GM21360 (cell line): ENCODE measurements around the gene ANXA11.

ENCODE experiments used
- ATAC-seq: cut with Tn5 transposase; IDR thresholded peaks from one replicate; pipeline ENCODE4 v1.9.1; 2021; ENCODE audit warnings: mild to moderate bottlenecking, moderate library complexity; ENCODE audit not compliant: unreplicated experiment

The ANXA11 gene

GRCh38 chr10:80188713-80189112 lies 16.6 kb downstream of the ANXA11 start:
- no peak for ATAC-seq

DNA sequence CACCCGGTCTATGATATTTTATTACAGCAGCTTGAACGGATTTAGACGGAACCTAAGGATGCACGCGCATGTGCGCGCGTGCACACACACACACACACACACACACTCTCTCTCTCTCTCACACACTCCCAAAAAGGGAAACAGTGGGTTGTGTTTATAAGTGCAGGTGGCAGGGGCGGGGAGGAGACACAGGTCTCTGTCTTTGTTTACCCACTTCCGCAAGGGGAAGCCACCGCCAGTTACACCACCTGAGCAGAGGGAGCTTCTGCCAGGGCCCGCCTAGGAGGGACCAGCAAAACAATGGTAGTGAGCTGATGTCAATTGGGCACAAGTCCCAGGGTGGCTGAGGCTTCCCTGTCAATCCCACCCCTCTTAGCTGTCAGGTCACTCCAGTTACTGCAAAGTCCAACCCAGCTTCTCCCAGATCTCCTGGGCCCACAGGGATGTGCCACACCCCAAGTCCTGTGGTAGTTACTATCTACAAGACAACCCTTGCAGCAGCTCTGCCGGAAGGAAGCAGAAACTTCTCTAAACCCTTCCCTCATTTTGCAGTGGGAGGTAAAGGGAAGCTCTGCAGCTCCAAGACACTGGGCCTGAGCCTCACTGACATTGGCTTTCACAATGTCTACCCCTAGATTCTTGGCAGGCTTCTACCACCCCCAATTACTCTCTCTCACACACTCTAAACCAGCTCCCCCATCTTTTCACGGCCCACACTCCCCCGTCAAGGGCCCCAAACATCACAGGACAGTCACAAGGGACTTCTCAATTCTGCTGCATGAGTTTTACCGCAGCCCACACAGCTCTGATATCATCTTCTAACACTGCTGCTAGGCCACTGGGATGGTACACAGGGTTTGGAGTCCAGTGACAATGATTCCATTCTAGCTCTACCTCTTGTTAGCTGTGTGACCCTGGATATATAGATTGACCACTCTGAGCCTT lies 17.6 kb downstream of the ANXA11 start:
- ATAC-seq, result peak; percentile 74

GRCh38 chr10:80187060-80187459 lies 18.3 kb downstream of the ANXA11 start:
- no peak for ATAC-seq

DNA sequence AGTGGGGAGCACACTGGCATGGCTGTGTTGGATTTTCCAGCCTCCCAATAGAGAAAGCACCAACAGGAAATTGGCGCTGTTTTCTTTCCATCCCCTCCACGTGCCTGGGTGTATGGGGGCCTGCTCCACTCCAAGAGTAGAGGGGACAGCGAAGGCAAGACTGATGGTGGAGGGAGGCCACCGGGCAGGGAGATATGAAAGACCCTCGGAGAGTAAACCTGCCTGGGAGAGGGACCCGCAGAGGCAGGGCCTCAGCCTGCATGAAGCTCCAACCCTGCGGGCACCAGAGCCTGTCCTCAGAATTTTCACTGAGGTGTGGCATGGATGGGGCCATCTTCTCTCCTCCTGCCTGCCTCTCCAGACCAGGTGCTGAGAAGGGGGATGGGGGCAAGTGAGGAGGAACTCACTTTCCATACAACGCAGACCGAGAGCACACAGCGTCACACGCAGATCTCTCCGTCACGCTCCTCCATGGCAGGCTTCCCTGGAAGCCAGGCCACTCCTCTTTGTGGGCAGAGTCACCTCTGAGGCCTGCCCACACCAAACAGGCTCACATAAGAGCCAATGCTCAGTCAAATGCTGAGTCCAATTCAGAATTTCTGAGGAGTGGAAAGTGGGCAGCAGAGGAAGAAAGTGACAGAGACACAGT lies 18.8 kb downstream of the ANXA11 start:
- no peak for ATAC-seq

DNA sequence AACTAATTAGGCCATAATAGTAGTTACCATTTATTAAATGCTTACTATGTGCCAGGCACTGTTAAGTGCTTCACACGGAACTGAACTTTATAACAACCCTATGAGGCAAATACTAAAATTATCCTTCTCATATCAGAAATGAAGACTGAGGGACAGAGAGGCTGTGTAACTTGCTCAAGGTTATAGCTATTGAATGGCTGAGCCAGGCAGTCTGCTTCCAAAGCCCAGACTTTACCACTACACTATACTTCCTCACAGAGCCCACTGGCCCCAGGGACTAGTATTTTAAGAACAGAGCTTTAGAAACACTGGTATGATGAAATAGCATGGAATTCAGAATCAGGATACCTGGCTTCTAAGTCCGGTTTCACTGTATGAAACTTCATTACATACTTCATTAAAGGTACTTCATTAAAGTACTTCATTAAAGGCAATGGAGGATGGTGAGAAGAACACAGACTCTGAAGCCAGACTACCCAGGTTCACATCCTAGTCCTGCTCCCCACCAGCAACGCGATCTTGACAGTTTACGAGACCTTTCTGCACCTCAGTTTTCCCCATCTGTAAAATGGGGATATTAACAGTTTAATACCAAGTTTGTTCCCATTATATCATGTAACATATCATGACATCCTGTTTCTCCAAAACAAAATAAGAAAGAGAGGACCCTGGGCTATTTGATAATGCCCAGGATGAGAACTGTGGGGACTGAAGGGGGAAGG lies 19.6 kb downstream of the ANXA11 start:
- no peak for ATAC-seq

DNA sequence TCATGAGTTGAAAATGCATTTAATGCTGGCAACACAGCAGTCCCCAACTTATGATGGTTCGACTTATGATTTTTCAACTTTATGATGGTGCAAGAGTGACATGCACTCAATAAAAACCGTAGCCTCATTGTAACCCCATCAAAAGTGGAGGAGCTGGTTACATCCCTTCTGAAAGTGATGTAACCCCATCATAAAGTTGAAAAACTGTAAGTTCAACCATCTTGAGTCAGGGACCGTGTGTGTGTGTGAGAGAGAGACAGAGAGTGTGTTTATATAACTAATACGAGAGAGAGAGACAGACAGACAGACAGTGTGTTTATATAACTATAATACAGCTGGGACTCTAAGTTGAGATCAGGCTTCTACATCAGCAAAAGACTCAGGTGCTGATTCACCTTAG lies 21.0 kb downstream of the ANXA11 start:
- ATAC-seq, result no peak

GRCh38 chr10:80183436-80183835 lies 21.9 kb downstream of the ANXA11 start:
- ATAC-seq, result no peak

GRCh38 chr10:80182986-80183385 lies 22.4 kb downstream of the ANXA11 start:
- no peak for ATAC-seq

DNA sequence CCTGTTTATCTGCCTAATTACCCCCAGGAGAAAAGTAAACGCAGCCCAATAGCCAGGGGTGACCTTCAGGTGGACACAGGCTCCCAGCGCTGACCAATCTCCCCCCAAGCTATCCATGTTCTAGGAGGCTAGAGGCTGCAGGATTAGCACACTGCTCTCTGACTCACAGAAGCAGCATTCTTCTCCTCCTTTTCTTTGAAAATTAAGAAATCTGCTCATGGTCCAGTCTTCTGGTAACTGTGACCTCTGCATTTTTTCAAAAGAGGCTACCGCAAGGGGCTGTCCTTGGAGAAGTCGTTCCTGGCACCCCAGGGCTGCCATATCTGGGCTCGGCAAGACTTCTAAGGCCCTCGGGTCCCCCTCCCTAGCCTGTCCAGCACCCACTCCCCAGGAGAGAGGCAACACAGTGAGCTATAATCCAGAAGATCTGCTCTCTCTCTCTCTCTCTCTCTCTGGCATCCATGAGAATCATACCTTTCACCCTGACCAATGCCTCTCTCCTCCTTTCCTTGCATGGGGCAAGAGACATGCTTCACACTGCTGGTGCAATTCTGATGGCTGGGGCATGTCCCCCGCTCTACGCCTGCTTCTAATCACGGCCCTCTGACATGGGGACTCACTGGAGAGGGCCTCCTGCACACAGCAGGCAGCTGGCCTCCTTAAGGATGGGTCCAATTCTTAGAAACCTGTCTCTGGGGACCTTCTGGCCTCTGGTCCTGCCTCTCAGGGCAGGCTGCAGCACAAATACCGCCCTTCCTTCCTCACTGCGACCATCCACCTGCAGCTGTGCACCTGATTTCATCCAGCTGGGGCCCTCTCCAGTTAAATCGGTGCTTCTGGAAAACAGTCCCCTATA lies 27.3 kb downstream of the ANXA11 start:
- ATAC-seq, result no peak

GRCh38 chr10:80176526-80176925 lies 28.8 kb downstream of the ANXA11 start:
- ATAC-seq, result no peak

DNA sequence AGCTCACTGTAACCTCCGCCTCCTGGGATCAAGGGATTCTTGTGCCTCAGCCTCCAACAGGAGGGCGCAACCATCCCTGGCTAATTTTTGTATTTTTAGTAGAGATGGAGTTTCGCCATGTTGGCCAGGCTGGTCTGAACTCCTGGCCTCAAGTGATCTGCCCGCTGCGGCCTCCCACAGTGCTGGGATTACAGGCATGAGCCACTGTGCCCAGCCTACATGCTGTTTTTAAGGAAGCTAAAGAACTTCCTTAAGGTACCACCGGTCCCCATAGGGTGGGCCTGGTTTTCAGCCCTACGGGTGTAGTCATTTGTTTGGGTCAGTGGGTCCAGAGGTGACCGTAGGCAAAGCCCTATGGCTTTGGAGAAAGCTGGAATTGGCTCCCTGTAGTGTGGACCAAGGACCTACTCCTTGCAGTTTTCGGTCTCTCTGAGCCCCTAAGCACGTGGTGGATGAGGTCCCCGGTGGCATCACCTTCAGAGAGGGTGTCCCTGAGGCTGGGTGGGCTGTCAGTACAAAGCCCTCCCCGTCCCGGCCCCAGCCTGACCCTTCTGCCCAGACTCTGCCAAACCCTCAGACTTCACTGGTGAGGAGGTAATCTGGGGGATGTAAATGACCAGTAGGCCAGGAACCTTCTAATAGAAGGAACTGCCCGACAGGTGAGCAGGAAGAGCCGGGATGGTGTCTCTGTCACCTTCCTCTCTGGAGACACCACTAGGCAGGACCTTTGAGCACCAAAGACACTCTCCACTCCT lies 30.5 kb downstream of the ANXA11 start:
- ATAC-seq, result no peak

DNA sequence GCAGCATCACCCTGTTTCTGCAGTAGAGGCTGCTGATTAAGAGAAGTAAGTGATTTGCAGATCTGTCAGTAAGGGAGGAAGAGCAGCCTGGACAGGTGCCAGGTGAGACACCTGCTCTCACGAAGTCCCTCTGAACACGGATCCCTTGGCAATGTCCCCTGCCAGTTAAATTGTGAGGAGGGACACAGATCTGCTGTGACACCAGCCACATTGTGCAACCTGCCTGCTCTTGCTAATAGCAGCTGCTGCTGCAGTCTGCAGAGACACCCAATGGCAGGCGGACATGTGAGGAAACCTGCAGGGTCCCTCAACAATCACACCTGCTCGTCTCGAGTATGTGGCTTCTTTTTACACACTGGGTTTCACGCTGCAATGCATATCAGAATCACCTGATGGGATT lies 31.9 kb downstream of the ANXA11 start:
- ATAC-seq, result no peak

DNA sequence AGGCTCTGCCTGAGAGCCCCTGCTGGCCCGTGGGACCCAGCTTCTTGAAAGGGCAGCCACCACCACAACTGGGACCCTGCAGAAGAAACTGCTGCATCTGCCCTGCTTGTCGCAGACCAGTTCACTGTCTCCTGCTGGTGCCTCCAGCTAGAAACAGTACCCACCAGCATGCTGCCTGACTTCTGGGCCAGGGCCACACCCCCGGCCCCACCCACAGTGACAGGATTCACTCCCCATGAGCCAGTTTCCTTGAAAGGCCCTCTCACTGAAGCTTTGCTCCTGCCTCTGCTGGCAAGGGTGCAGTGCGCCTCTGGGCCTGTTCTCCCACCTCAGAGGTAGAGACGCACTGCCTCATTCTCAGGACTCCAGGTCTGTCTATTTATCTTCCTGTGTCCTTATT lies 32.4 kb downstream of the ANXA11 start:
- ATAC-seq, result no peak

- ATAC-seq, result no peak
Measured at GRCh38 chr10:80171248-80171660, 34.1 kb downstream of the ANXA11 start.

- ATAC-seq, result no peak
Measured at GRCh38 chr10:80170641-80171040, 34.7 kb downstream of the ANXA11 start.

DNA sequence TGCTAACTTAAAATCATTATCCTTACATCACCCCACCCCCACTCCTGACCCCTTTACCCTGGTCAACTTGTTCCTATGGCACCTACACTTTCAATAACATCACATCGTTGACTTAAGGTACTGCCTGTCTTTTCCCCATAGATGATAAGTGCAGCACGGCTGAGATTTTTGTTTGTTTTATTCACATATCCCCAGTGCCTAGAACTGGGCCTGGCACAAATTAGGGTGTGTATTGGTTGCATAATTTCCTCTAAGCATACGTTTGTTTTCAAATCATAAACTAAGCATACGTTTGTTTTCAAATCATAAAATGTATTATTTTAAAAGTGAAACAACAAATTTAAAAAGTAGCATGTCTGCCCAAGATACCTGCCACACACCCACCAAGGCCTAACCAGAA lies 35.3 kb downstream of the ANXA11 start:
- no peak for ATAC-seq

DNA sequence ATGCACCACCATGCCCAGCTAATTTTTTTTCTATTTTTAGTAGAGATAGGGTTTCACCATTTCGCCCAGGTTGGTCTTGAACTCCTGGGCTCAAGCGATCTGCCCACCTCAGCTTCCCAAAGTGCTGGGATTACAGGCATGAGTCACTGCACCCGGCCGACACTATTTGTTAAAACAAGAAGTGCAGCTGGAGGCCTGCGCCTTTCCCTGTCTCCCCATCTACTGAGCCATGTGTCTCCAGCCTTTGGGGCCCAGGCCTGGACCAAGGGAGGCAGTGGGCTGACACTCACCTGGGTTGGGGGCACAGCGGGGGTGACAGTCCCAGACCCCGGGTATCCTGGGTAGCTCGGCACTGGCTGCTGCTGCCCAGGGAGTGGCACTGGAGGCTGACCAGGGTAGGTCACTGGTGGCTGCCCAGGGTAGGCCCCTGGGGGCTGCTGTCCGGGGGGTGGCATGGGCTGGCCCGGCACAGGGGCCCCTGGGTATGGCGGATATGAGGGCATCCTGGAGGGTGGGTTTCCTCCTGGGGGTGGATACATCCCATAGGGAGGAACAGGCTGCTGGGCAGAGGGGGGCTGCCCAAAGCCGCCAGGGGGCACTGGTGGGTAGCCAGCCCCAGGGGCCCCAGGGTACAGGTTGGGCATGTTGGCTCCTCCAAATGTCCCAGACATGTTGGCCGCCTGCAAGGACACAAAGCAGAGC lies 36.5 kb downstream of the ANXA11 start:
- ATAC-seq, result no peak

- ATAC-seq, result no peak
Measured at GRCh38 chr10:80168162-80168511, 37.2 kb downstream of the ANXA11 start.

- no peak for ATAC-seq
Measured at GRCh38 chr10:80167471-80168161, 37.7 kb downstream of the ANXA11 start.
